ENCODE results near the gene ID1. TPM values are rescaled to one million over a fixed set of nuclear protein-coding genes. Genes with fewer than 3 reads are reported as not detected.
A peak's percentile ranks its signal among the peaks of the same experiment; 100 is the strongest.

Gene ID1
- total and polyA plus RNA-seq, 2 of the 13 experiments (the other 11 are each of a cell fraction or from before 2014, with no cell fraction given) = 320 to 419 TPM

- TF ChIP-seq ZBTB37 (CRISPR knock-in tag; IDR thresholded peaks at IDR 0.05) = peak; percentile 90
- TF ChIP-seq ZNF589 (CRISPR knock-in tag; conservative IDR thresholded peaks at IDR 0.05) = peak; percentile 100
- TF ChIP-seq PRPF4 (IDR thresholded peaks at IDR 0.05; ENCODE audit: low read depth, low read length, poor library complexity, severe bottlenecking) = no peak
- TF ChIP-seq RAD51 (IDR thresholded peaks at IDR 0.05; ENCODE audit: borderline replicate concordance) = no peak
- peak; percentile 98 for TF ChIP-seq BRF2 (CRISPR knock-in tag; IDR thresholded peaks at IDR 0.05)
- TF ChIP-seq ZNF430 (CRISPR knock-in tag; IDR thresholded peaks at IDR 0.05) = peak; percentile 99
- TF ChIP-seq PITX1 (CRISPR knock-in tag; IDR thresholded peaks at IDR 0.05) = peak; percentile 97
- TF ChIP-seq ZNF790 (CRISPR knock-in tag; IDR thresholded peaks at IDR 0.05; ENCODE audit: borderline replicate concordance) = peak; percentile 98
- TF ChIP-seq ZNF251 (CRISPR knock-in tag; IDR thresholded peaks at IDR 0.05) = no peak
- peak; percentile 100 for TF ChIP-seq TFAP4 (IDR thresholded peaks at IDR 0.05; ENCODE audit: borderline replicate concordance, low read depth)
- peak; percentile 97 for TF ChIP-seq ZBTB8A (CRISPR knock-in tag; IDR thresholded peaks at IDR 0.05; ENCODE audit: borderline replicate concordance, low read depth)
- no peak for TF ChIP-seq ZFP41 (CRISPR knock-in tag; IDR thresholded peaks at IDR 0.05; ENCODE audit: borderline replicate concordance)
- no peak for TF ChIP-seq NFIB (CRISPR knock-in tag; IDR thresholded peaks at IDR 0.05; ENCODE audit: borderline replicate concordance)
- peak; percentile 99 for TF ChIP-seq ZNF615 (CRISPR knock-in tag; IDR thresholded peaks at IDR 0.05; ENCODE audit: borderline replicate concordance)
- TF ChIP-seq PAXIP1 (CRISPR knock-in tag; conservative IDR thresholded peaks at IDR 0.05) = peak; percentile 100
- TF ChIP-seq ZNF136 (CRISPR knock-in tag; IDR thresholded peaks at IDR 0.05; ENCODE audit: low read depth) = peak; percentile 97; the same call in 1 of the 2 replicates
- peak; percentile 93; the same call in 1 of the 2 replicates for TF ChIP-seq MTF1 (CRISPR knock-in tag; IDR thresholded peaks at IDR 0.05)
- TF ChIP-seq SAP130 (CRISPR knock-in tag; IDR thresholded peaks at IDR 0.05; ENCODE audit: low read depth) = peak; percentile 99
- peak; percentile 99 for TF ChIP-seq ZBTB20 (CRISPR knock-in tag; IDR thresholded peaks at IDR 0.05; ENCODE audit: borderline replicate concordance, low read depth)
- peak; percentile 99; the same call in 1 of the 2 replicates for TF ChIP-seq KDM5B (CRISPR knock-in tag; IDR thresholded peaks at IDR 0.05; ENCODE audit: borderline replicate concordance)
- TF ChIP-seq IKZF4 (CRISPR knock-in tag; IDR thresholded peaks at IDR 0.05; ENCODE audit: borderline replicate concordance, low read depth, not compliant biosample characterization) = peak; percentile 95
Observed at GRCh38 chr20:31608251-31608945, 3.3 kb downstream of the ID1 start (continued).

Data from HepG2 (cell line).